Activated T-cell treated with anti-CD3 and anti-CD28 coated beads, Interleukin-2, amount 50 U/mL, for 4 hours (primary cell): ENCODE measurements around the gene NEDD1. TPM values are rescaled to one million over a fixed set of nuclear protein-coding genes. Genes with fewer than 3 reads are reported as not detected.
A peak's percentile ranks its signal among the peaks of the same experiment; 100 is the strongest.

Experiments
- ATAC-seq, 2 donors: fragments of 200-7000 bp; cut with Tn5 transposase; one replicate each; pipeline ENCODE4 v1.10.0; 2021
- DNase-seq: peaks from one replicate; pipeline ENCODE4 v3.0.0-alpha.2; 2020
- H3K27me3 Mint-ChIP-seq: one replicate; pipeline ENCODE4 v1.8.0; 2021; ENCODE audit warnings: low read depth, mixed read lengths
- H3K36me3 Mint-ChIP-seq: one replicate; pipeline ENCODE4 v1.8.0; 2022; ENCODE audit warnings: mixed read lengths; ENCODE audit not compliant: insufficient read depth
- H3K4me1 Mint-ChIP-seq: one replicate; pipeline ENCODE4 v1.8.0; 2021; ENCODE audit warnings: low read depth, mixed read lengths
- H3K4me3 Mint-ChIP-seq: one replicate; pipeline ENCODE4 v1.8.0; 2021; ENCODE audit warnings: mild to moderate bottlenecking, moderate library complexity, mixed read lengths
- H3K9me3 Mint-ChIP-seq: one replicate; pipeline ENCODE4 v1.8.0; 2021; ENCODE audit warnings: mixed read lengths
- total RNA-seq, 3 donors: library from RNA; stranded (reverse); gene quantifications; one replicate each; pipeline ENCODE4 v1.2.1, GENCODE V29; 2021

The NEDD1 gene
- total RNA-seq, 3 donors from 2014 or later: 25.0 to 27.1 (median 25.2) TPM

DNA sequence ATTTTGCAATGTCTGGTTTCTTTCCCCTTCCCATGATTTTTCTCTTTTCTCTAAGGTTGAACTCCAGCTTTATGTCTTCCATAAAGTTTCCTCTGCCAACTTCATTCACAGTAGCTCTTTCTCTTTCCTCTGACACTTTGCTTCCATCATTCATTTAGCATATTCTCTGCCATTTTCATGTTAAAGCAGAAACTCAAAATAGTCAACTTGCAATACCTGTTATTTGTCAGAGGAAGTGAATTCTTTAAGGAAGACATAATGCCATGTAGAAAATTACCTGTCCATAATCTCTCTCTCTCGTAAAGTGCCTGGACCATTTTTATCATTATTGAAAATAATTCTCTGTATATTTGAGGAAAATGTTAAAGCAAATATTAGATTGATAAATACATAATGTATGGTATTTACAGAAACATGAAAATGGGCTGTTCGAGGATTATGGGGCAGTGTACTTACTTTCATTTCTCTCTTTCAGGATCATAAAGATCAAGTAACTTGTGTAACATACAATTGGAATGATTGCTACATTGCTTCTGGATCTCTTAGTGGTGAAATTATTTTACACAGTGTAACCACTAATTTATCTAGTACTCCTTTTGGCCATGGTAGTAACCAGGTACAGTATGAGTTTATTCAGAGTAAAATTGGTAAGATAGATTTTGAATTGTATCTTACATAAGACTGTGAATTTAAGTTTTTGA is 12.6 kb downstream of the NEDD1 start:
- Mint-ChIP-seq H3K27me3 (no peaks in the 10 kb centered on the region), H3K4me1 (peaks cover 15% of the 10 kb centered on the region), H3K4me3 (no peak overlapping the region), H3K9me3 (peaks cover 6% of the 10 kb centered on the region), H3K36me3 (peaks cover 37% of the 10 kb centered on the region)
- no peak for DNase-seq
- ATAC-seq: no peak

DNA sequence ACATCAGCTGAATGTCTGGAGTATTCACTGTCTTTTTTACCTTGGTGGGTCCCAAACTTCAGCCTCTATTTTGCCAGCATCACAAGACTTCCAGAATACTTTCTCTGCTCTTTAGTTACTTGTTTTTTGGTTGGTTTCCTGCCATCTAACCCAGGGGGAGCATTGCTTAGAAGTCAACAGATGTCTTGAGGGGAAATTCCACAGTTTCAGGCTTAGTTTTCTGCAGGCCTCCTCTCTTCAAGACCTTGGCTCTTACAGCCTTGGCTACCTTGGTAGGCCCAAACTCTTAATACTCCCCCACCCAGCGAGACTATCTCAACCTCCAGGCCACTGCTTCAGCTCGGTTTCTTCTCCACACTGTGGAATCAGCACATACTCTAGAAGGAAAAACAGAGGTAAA is 41.7 kb downstream of the NEDD1 start:
- H3K4me1 Mint-ChIP-seq: no peaks in the 10 kb centered on the region
- H3K9me3 Mint-ChIP-seq: no peaks in the 10 kb centered on the region
- no peak overlapping the region for H3K4me3 Mint-ChIP-seq
- peaks cover 46% of the 10 kb centered on the region for H3K36me3 Mint-ChIP-seq
- DNase-seq (no peak), ATAC-seq (no peak)
- H3K27me3 Mint-ChIP-seq: no peaks in the 10 kb centered on the region

DNA sequence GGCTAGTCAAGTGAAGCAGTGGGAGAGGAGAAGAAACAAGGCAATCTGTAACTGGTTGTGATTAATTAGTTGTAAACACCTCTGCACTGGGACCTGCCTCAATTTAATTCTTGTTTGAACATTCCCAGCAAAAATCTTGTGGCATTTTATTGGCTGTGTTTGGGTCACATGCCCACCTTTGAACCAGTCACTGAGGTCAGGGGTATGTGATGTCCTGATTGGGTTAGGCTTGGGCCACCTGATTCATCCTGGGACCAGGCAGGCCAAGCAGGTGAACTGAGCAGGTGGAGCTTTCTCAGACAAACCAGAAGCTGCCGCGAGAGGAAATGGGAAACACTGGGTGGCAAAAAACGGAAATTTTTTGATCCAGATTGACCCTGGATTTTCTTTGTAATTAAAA is 72.5 kb downstream of the NEDD1 start:
- ATAC-seq (no peak), DNase-seq (no peak)
- H3K27me3 Mint-ChIP-seq: peaks cover 12% of the 10 kb centered on the region
- H3K36me3 Mint-ChIP-seq: no peaks in the 10 kb centered on the region
- H3K4me1 Mint-ChIP-seq: no peaks in the 10 kb centered on the region
- no peaks in the 10 kb centered on the region for H3K9me3 Mint-ChIP-seq
- H3K4me3 Mint-ChIP-seq: no peak overlapping the region

DNA sequence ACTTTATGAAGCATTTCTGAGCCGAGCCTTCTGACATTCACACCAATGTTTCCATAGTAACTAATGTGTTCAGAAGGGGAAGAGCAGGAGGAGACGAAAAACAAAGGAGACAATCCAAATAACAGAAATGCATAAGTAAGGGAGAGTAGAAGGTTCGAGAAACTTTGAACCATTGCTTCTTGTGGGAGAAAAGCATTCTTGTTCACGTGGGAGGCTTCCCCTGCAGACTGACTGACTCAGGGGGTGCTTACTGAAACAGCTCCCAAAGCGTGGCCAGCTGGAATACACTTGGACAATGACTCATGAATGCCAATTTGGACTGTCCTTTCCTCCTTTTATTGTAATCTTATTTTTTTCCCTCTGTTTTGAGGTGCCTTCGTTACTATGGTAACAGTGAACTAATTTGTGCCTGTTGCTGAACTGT is 73.9 kb downstream of the NEDD1 start:
- DNase-seq (no peak), ATAC-seq (no peak)
- Mint-ChIP-seq H3K36me3 (no peaks in the 10 kb centered on the region), H3K27me3 (peaks cover 22% of the 10 kb centered on the region), H3K4me1 (peaks cover 3% of the 10 kb centered on the region), H3K9me3 (no peaks in the 10 kb centered on the region), H3K4me3 (no peak overlapping the region)

DNA sequence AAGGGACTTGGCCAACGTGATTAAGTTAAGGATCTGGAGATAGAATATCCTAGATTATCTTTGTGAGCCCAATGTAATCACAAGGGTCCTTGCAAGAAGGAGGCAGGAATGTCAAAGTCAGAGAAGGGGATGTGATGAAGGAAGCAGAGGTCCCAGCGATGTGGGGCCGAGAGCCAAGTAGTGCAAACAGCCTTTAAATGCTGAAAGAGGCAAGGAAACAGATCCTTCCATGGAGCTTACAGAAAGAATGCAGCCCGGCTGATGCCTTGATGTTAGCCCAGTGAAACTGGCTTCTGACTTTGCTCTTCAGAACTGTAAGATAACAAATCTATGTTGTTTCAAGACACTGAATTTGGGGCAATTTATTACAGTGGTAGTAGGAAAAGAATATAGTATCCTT is 74.9 kb downstream of the NEDD1 start:
- Mint-ChIP-seq H3K27me3 (peaks cover 29% of the 10 kb centered on the region), H3K9me3 (no peaks in the 10 kb centered on the region), H3K36me3 (no peaks in the 10 kb centered on the region), H3K4me1 (peaks cover 5% of the 10 kb centered on the region), H3K4me3 (no peak overlapping the region)
- DNase-seq (no peak), ATAC-seq (no peak)

DNA sequence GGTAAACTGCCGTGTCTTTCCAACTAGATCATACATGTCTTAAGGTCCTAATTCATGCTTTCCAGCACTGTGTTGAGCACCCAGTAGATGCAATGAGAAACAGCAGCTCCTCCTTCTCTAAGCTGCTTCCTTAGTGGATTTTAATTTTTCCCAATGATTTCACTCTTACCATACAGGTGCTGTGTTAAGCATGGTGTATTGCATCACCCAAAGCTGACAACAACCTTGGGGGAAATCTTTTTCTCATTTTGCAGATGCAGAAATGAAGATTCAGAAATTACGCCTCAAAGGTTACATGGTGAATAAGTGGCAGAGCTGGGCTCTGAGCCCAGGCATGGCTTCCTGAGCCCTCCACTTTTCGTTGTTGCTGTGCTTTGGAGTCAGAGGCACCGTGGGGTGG is 75.6 kb downstream of the NEDD1 start:
- peaks cover 5% of the 10 kb centered on the region for H3K4me1 Mint-ChIP-seq
- H3K27me3 Mint-ChIP-seq: peaks cover 29% of the 10 kb centered on the region
- H3K9me3 Mint-ChIP-seq: no peaks in the 10 kb centered on the region
- no peaks in the 10 kb centered on the region for H3K36me3 Mint-ChIP-seq
- no peak for DNase-seq
- no peak overlapping the region for H3K4me3 Mint-ChIP-seq
- ATAC-seq: no peak

DNA sequence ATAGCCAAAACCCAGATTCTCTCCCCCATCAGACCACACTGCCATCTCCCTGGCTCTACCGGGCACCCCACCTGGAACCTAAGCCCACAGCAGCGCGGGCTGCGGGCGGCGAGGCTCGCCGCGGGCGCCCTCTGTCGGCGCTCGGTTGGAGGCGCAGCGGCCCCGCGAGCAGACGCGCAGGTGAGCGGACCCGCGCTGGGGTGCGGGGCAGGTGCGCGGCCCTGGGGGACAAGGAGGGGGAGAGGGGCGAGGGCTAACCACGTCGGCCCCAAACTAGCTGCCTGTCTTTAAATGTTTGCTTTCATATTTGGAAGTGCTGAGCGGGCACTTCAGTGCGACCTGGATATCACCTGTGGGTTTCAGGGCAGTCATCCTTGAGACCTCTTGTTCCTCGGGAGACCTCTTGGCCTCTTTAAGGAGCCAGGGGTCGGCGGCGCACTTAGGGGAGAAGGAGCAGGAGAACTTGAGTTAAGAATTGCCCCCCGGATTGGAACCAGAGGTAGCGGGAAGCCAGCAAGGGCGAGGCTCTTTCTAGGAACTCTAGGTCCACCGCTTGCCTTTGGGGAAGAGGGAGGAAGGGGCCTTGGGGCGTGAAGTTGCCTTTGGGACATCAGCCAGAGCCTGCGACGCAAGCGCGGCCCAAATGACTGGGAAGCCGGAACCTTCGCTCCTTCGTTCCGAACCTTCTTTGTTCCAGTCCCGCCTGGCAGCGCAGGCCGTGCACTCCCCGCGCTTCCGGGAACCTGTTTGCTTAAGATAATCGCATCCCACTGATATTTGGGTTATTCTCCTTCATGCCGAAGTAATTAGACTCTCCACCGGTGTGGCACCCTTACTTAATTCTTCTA is 78.7 kb downstream of the NEDD1 start:
- peaks cover 29% of the 10 kb centered on the region for H3K27me3 Mint-ChIP-seq
- H3K4me1 Mint-ChIP-seq: peaks cover 5% of the 10 kb centered on the region
- no peaks in the 10 kb centered on the region for H3K9me3 Mint-ChIP-seq
- DNase-seq (peak; percentile 25), ATAC-seq (peak; percentile 92 to 94)
- H3K36me3 Mint-ChIP-seq: no peaks in the 10 kb centered on the region
- peak overlapping the region; percentile 75 for H3K4me3 Mint-ChIP-seq

DNA sequence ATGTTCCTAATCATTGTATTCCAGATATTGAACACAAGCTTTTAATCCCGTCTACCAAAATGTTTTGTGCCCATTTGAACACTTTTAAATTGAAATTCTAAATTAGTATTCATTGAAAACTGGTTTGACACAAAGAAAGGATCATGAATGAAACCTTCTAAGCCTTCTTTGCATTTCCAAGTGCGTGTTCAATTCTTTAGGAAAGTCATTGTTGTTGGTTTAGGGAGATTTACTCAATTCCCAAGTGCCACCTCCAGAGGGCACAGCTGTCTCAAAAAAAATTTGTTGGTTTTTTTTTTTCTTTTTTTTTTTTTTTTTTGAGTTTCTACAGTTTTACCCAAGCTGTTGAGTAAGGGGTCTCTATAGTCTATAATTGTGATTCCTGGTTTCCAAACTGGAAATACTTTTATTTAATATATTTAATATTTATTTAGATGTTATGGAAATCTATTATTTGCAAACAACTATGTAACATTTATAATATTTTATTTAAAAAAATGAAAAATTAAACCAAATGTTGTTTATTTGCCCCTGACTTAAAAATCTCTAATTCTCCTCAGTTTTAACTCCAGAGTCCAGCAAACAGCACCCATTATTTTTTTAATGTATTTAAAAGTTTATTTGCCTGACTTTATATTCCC is 79.9 kb downstream of the NEDD1 start:
- no peak for DNase-seq
- H3K9me3 Mint-ChIP-seq: no peaks in the 10 kb centered on the region
- H3K4me3 Mint-ChIP-seq: no peak overlapping the region
- H3K27me3 Mint-ChIP-seq: peaks cover 28% of the 10 kb centered on the region
- H3K36me3 Mint-ChIP-seq: no peaks in the 10 kb centered on the region
- H3K4me1 Mint-ChIP-seq: peaks cover 5% of the 10 kb centered on the region
- ATAC-seq: no peak

DNA sequence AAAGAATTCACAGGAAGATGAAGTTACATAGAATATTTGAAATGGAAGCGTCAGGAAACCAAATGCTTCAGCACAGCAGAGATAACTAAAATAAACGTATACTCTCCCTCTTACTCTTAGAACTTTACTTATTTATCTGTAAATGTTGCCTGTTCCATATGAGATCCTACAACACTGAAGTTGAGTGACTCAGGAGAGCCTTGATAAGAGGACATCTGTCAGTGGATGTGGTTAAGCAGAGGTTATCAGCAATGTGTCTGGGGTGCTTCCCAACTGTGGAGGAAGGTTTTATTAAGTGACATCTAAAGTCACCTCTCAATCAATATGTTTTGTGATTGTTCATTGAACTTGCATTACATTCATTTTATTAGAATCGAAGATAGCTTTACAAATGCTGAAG is 81.9 kb downstream of the NEDD1 start:
- no peaks in the 10 kb centered on the region for H3K36me3 Mint-ChIP-seq
- no peaks in the 10 kb centered on the region for H3K9me3 Mint-ChIP-seq
- peaks cover 34% of the 10 kb centered on the region for H3K27me3 Mint-ChIP-seq
- no peak overlapping the region for H3K4me3 Mint-ChIP-seq
- ATAC-seq: no peak
- no peak for DNase-seq
- peaks cover 5% of the 10 kb centered on the region for H3K4me1 Mint-ChIP-seq

DNA sequence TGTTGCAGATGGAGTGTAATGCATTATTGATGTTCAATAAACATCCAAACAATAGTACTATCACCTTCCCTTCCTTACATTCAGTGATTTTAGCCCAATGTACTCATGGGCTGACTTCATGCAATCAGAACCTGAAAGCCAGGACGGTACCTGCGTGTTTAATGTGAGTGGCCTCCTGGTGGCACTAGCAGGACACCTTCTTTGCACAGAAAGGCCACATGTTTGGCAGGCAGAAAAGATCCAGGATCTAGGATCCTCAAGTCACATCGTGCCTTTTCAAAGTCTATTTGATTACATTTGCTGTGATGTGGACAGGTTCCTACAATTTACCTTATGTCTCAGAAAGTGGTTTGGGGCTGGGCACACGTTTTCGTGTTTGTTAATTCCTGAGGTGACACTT is 82.9 kb downstream of the NEDD1 start:
- H3K4me1 Mint-ChIP-seq: peaks cover 5% of the 10 kb centered on the region
- ATAC-seq (no peak), DNase-seq (no peak)
- H3K4me3 Mint-ChIP-seq: no peak overlapping the region
- H3K27me3 Mint-ChIP-seq: peaks cover 30% of the 10 kb centered on the region
- H3K9me3 Mint-ChIP-seq: no peaks in the 10 kb centered on the region
- no peaks in the 10 kb centered on the region for H3K36me3 Mint-ChIP-seq

DNA sequence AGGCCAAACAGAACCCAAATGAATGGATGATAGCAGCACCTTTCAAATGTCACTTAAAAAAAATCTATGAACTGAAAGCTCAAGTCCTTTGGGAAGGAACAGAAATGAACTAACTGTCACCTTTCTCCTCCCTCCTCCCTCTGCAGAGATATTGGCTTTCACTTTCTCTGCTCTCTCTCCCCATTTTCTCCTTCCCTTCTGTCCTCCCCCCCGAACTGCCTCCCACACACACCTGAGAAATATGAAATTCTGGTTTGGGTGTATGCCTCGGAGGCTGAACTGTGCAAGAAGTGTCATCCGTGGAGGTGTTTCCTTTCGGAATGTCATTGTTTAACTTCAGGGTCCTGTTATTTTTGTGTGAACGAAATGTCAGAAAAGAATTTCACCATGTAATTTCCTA is 87.8 kb downstream of the NEDD1 start:
- H3K4me1 Mint-ChIP-seq: no peaks in the 10 kb centered on the region
- no peaks in the 10 kb centered on the region for H3K36me3 Mint-ChIP-seq
- ATAC-seq: no peak
- no peak overlapping the region for H3K4me3 Mint-ChIP-seq
- H3K9me3 Mint-ChIP-seq: no peaks in the 10 kb centered on the region
- DNase-seq: no peak
- peaks cover 25% of the 10 kb centered on the region for H3K27me3 Mint-ChIP-seq

DNA sequence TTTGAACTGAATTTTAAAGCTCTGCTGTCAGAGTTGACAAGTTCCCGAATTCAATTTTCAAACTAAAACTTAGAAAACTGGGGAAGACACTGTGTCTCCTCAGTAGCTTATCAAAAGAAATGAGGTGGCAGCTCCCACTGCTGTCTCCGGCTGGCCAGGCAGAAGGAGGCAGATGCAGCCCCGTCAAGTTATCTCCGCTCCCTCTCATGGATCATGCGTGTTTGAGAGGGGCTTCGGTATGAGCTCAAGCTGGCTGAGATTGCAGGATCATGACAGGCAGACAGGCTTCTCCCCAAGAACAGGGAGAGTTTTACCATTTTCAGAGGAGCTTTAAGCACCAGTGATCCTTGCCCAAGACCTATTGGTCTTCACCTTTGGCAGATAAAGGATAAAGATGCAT is 88.8 kb downstream of the NEDD1 start:
- DNase-seq: no peak
- Mint-ChIP-seq H3K36me3 (no peaks in the 10 kb centered on the region), H3K4me1 (no peaks in the 10 kb centered on the region), H3K27me3 (peaks cover 25% of the 10 kb centered on the region), H3K9me3 (no peaks in the 10 kb centered on the region), H3K4me3 (no peak overlapping the region)
- no peak for ATAC-seq

DNA sequence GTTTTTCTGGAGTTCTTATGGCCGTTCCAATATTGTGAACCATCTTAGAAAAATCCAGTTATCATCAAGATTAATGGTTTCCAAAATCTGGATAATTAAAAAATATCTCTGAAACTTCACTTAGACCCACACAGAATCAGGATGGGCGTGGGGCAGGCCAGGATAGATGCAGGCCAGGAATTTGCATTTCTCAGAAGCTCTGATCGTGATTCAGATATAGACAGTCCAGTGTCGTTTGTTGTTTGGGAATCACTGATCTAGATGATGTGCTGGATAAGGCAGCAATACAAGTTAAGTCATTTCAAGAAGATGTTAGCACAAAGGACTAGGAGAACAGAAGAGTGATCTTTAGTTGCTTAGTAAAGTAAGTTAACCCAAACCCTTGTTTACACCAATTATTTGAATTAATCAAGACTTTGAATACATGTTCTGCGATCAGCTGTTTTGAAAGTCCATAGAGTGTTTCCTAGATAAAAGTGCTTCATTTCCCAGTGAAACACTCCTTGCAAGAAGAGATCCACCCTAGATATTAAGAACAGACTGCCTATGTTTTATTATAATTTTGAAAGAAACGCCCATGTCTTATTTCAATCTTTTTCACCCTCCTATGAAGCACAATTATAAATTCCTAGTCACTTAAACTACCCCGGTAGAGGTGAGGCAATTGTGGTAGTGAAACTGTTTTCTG is 90.9 kb downstream of the NEDD1 start:
- ATAC-seq: no peak
- H3K9me3 Mint-ChIP-seq: no peaks in the 10 kb centered on the region
- peaks cover 23% of the 10 kb centered on the region for H3K27me3 Mint-ChIP-seq
- DNase-seq: no peak
- no peaks in the 10 kb centered on the region for H3K4me1 Mint-ChIP-seq
- H3K4me3 Mint-ChIP-seq: no peak overlapping the region
- H3K36me3 Mint-ChIP-seq: no peaks in the 10 kb centered on the region

DNA sequence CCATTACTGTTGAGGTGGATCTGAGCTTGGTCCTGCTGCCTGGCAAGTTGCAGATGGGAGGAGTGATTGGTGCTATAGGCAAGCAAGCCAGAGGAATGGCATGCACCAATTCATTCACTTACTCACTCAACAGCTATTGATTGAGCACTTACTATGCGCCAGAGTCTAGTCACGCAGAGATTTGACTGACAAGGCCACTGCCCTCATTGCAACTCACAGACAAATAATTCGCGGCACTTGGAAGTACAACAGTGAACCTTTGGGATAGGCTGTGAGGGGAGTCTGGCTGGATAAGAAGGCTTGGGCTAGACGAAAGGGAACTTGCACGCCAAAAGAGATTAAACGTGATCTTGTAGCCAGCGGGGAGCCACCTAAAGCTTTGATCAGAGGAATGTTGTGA is 96.2 kb downstream of the NEDD1 start:
- Mint-ChIP-seq H3K36me3 (no peaks in the 10 kb centered on the region), H3K4me1 (no peaks in the 10 kb centered on the region)

More for the DNA sequence above, 96.2 kb downstream of the NEDD1 start:
- no peak for ATAC-seq
- Mint-ChIP-seq H3K9me3 (no peaks in the 10 kb centered on the region), H3K27me3 (peaks cover 10% of the 10 kb centered on the region), H3K4me3 (no peak overlapping the region)
- no peak for DNase-seq
